Liver (tissue), 9 donors: ENCODE data around the gene MRPS14. TPM values are rescaled to one million over a fixed set of nuclear protein-coding genes. Genes with fewer than 3 reads are reported as not detected.

ENCODE experiments used
- DNase-seq: peaks from one replicate; pipeline ENCODE4 v3.0.0-alpha.2; 2017; ENCODE audit warnings: low spot score
- H3K27ac ChIP-seq, 2 donors: one replicate each; pipeline ENCODE4 v1.7.0; 2013; ENCODE audit warnings: inconsistent platforms in 2 of 2, low read length in 2 of 2, control low read depth in 1 of 2, low read depth in 1 of 2, mild to moderate bottlenecking in 1 of 2
- H3K27me3 ChIP-seq, 4 donors: one replicate each; pipeline versions ENCODE4 v1.6.1 to v1.7.0; 2013; ENCODE audit warnings: low read length in 3 of 4, inconsistent platforms in 1 of 4, mild to moderate bottlenecking in 1 of 4, moderate library complexity in 1 of 4; ENCODE audit not compliant: control insufficient read depth in 4 of 4, insufficient read depth in 4 of 4
- H3K36me3 ChIP-seq, 4 donors: one replicate each; pipeline versions ENCODE4 v1.6.1 to v1.7.0; 2013; ENCODE audit warnings: low read length in 3 of 4, mild to moderate bottlenecking in 3 of 4, low read depth in 1 of 4, moderate library complexity in 1 of 4; ENCODE audit not compliant: control insufficient read depth in 4 of 4, insufficient read depth in 3 of 4
- H3K4me1 ChIP-seq, 4 donors: one replicate each; pipeline versions ENCODE4 v1.6.1 to v1.7.0; 2013; ENCODE audit warnings: low read length in 3 of 4, mild to moderate bottlenecking in 3 of 4, moderate library complexity in 1 of 4; ENCODE audit not compliant: control insufficient read depth in 4 of 4, insufficient read depth in 4 of 4
- H3K4me3 ChIP-seq, 3 donors: one replicate each; pipeline versions ENCODE4 v1.6.1 to v1.7.0; 2013; ENCODE audit warnings: low read length in 3 of 3, control low read depth in 1 of 3, low read depth in 1 of 3, mild to moderate bottlenecking in 1 of 3
- H3K9ac ChIP-seq, 2 donors: one replicate each; pipeline ENCODE4 v1.7.0; 2013; ENCODE audit warnings: low read length in 2 of 2, mild to moderate bottlenecking in 2 of 2, moderate library complexity in 2 of 2, control low read depth in 1 of 2, low read depth in 1 of 2
- H3K9me3 ChIP-seq, 4 donors: one replicate each; pipeline versions ENCODE4 v1.6.1 to v1.7.0; 2013; ENCODE audit warnings: low read length in 3 of 4; ENCODE audit not compliant: control insufficient read depth in 4 of 4
- EGR1 ChIP-seq, 2 donors: IDR thresholded peaks; 2 replicates each; pipeline ENCODE4 v1.6.1; 2016 to 2018; ENCODE audit warnings: antibody characterized with exemption in 2 of 2, low read depth in 2 of 2
- FOXA1 ChIP-seq: IDR thresholded peaks from 2 replicates; pipeline ENCODE4 v1.6.1; 2016; ENCODE audit warnings: antibody characterized with exemption
- FOXA2 ChIP-seq: IDR thresholded peaks from 2 replicates; pipeline ENCODE4 v1.6.1; 2016; ENCODE audit warnings: antibody characterized with exemption
- GABPA ChIP-seq, 2 donors: IDR thresholded peaks in 1 of 2; conservative IDR thresholded peaks in 1 of 2; 2 replicates each; pipeline ENCODE4 v1.6.1; 2016; ENCODE audit warnings: antibody characterized with exemption in 2 of 2, mild to moderate bottlenecking in 1 of 2, moderate library complexity in 1 of 2
- HNF4A ChIP-seq, 2 donors: conservative IDR thresholded peaks; 2 replicates each; pipeline ENCODE4 v1.6.1; 2016; ENCODE audit warnings: antibody characterized with exemption in 2 of 2, mild to moderate bottlenecking in 2 of 2
- HNF4G ChIP-seq: IDR thresholded peaks from 2 replicates; pipeline ENCODE4 v1.6.1; 2016; ENCODE audit warnings: antibody characterized with exemption
- JUND ChIP-seq, 2 donors: IDR thresholded peaks; 2 replicates each; pipeline ENCODE4 v1.6.1; 2016; ENCODE audit warnings: antibody characterized with exemption in 2 of 2
- NR2F2 ChIP-seq: IDR thresholded peaks from 2 replicates; pipeline ENCODE4 v1.6.1; 2016; ENCODE audit warnings: antibody characterized with exemption
- RAD21 ChIP-seq, 2 donors: IDR thresholded peaks; 2 replicates each; pipeline ENCODE4 v1.6.1; 2016; ENCODE audit warnings: antibody characterized with exemption in 2 of 2, mild to moderate bottlenecking in 2 of 2
- RXRA ChIP-seq, 2 donors: IDR thresholded peaks; 2 replicates each; pipeline ENCODE4 v1.6.1; 2017 to 2018; ENCODE audit warnings: antibody characterized with exemption in 2 of 2, mild to moderate bottlenecking in 1 of 2
- SP1 ChIP-seq: IDR thresholded peaks from 2 replicates; pipeline ENCODE4 v1.6.1; 2018; ENCODE audit warnings: antibody characterized with exemption, mild to moderate bottlenecking
- TAF1 ChIP-seq: conservative IDR thresholded peaks from 2 replicates; pipeline ENCODE4 v1.6.1; 2016; ENCODE audit warnings: antibody characterized with exemption, mild to moderate bottlenecking
- YY1 ChIP-seq: IDR thresholded peaks from 2 replicates; pipeline ENCODE4 v1.6.1; 2016; ENCODE audit warnings: antibody characterized with exemption, mild to moderate bottlenecking
- WGBS: extraction: QIAGEN DNeasy Blood & Tissue Kit; methylation state at CpG from one replicate; pipeline ENCODE4 v1.1.7; 2013; 5-methylcytosine and 5-hydroxymethylcytosine counted together
- polyA plus RNA-seq, 2 donors: library from polyadenylated mRNA; stranded (reverse) in 1 of 2; unstranded in 1 of 2; fragments of 200-250 nt in 1 of 2; fragments of >200 nt in 1 of 2; fragmentation: Nextera tagmentation in 1 of 2; extraction: Ambion mirVana in 1 of 2; gene quantifications; one replicate each; pipeline versions ENCODE4 v1.2.1 to v1.2.3, GENCODE V29; 2013 to 2015
- total RNA-seq, 2 donors: library from RNA; depleted of rRNA; stranded (reverse); fragments of >200 nt; gene quantifications; one replicate each; pipeline ENCODE4 v1.2.3, GENCODE V29; 2014
- TF ChIP-seq, protein P1 (sequence below): fragments of 150-350 bp; IDR thresholded peaks from 2 replicates; pipeline ENCODE4 v1.5.1; 2017; ENCODE audit warnings: improper control_type of control experiment, low read depth, low read length; ENCODE audit not compliant: missing input control
- TF ChIP-seq, protein P2 (sequence below): IDR thresholded peaks from 2 replicates; pipeline ENCODE4 v1.6.1; 2016; ENCODE audit warnings: antibody characterized with exemption
- TF ChIP-seq, protein P3 (sequence below): IDR thresholded peaks from 2 replicates; pipeline ENCODE4 v1.6.1; 2016; ENCODE audit warnings: antibody characterized with exemption
- TF ChIP-seq, protein P4 (sequence below): IDR thresholded peaks from 2 replicates; pipeline ENCODE4 v1.6.1; 2016; ENCODE audit warnings: antibody characterized with exemption, mild to moderate bottlenecking
- TF ChIP-seq, protein P5 (sequence below): IDR thresholded peaks from 2 replicates; pipeline ENCODE4 v1.6.1; 2016; ENCODE audit warnings: antibody characterized with exemption
- donor health status: healthy.
- donor health status: healthy.
- donor health status: healthy.
- donor health status: healthy.
- donor health status: healthy.

Gene MRPS14
- total and polyA plus RNA-seq, 4 donors = 14.9 to 41.4 (median 22.4) TPM

DNA sequence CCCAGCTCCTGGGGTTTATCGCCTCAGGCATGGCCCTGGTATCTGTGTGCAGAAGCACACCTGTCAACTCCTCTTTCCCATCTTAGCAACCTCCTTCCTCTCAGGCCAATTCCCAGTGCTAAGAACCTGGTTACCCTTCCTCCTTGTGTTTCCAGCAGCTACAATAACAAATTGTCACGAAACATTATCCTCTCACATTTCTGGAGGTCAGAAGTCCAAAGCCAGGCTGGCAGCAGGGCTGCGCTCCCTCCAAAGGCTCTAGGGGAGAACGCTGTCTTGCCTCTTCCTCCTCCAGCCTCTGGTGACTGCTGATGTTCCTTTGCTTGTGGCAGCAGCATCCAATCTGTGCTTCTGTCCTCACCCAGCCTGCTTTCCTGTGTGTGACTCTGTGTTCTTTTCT lies 10.7 kb upstream of the MRPS14 start:
- no peak for DNase-seq
- TF ChIP-seq FOXA1 = no peak
- TF ChIP-seq NR2F2 = no peak
- TF ChIP-seq, protein P1, sequence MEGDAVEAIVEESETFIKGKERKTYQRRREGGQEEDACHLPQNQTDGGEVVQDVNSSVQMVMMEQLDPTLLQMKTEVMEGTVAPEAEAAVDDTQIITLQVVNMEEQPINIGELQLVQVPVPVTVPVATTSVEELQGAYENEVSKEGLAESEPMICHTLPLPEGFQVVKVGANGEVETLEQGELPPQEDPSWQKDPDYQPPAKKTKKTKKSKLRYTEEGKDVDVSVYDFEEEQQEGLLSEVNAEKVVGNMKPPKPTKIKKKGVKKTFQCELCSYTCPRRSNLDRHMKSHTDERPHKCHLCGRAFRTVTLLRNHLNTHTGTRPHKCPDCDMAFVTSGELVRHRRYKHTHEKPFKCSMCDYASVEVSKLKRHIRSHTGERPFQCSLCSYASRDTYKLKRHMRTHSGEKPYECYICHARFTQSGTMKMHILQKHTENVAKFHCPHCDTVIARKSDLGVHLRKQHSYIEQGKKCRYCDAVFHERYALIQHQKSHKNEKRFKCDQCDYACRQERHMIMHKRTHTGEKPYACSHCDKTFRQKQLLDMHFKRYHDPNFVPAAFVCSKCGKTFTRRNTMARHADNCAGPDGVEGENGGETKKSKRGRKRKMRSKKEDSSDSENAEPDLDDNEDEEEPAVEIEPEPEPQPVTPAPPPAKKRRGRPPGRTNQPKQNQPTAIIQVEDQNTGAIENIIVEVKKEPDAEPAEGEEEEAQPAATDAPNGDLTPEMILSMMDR = no peak
- no peak for TF ChIP-seq FOXA2
- no peak for TF ChIP-seq JUND (IDR thresholded peaks at IDR 0.05)
- TF ChIP-seq, protein P2, sequence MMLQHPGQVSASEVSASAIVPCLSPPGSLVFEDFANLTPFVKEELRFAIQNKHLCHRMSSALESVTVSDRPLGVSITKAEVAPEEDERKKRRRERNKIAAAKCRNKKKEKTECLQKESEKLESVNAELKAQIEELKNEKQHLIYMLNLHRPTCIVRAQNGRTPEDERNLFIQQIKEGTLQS = no peak
- TF ChIP-seq HNF4G = no peak
- TF ChIP-seq YY1 = no peak
- TF ChIP-seq, protein P3, sequence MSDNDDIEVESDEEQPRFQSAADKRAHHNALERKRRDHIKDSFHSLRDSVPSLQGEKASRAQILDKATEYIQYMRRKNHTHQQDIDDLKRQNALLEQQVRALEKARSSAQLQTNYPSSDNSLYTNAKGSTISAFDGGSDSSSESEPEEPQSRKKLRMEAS = no peak
- no peak for TF ChIP-seq TAF1
- TF ChIP-seq, protein P4, sequence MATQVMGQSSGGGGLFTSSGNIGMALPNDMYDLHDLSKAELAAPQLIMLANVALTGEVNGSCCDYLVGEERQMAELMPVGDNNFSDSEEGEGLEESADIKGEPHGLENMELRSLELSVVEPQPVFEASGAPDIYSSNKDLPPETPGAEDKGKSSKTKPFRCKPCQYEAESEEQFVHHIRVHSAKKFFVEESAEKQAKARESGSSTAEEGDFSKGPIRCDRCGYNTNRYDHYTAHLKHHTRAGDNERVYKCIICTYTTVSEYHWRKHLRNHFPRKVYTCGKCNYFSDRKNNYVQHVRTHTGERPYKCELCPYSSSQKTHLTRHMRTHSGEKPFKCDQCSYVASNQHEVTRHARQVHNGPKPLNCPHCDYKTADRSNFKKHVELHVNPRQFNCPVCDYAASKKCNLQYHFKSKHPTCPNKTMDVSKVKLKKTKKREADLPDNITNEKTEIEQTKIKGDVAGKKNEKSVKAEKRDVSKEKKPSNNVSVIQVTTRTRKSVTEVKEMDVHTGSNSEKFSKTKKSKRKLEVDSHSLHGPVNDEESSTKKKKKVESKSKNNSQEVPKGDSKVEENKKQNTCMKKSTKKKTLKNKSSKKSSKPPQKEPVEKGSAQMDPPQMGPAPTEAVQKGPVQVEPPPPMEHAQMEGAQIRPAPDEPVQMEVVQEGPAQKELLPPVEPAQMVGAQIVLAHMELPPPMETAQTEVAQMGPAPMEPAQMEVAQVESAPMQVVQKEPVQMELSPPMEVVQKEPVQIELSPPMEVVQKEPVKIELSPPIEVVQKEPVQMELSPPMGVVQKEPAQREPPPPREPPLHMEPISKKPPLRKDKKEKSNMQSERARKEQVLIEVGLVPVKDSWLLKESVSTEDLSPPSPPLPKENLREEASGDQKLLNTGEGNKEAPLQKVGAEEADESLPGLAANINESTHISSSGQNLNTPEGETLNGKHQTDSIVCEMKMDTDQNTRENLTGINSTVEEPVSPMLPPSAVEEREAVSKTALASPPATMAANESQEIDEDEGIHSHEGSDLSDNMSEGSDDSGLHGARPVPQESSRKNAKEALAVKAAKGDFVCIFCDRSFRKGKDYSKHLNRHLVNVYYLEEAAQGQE = no peak
- TF ChIP-seq RAD21 (IDR thresholded peaks at IDR 0.05) = no peak
- TF ChIP-seq, protein P5, sequence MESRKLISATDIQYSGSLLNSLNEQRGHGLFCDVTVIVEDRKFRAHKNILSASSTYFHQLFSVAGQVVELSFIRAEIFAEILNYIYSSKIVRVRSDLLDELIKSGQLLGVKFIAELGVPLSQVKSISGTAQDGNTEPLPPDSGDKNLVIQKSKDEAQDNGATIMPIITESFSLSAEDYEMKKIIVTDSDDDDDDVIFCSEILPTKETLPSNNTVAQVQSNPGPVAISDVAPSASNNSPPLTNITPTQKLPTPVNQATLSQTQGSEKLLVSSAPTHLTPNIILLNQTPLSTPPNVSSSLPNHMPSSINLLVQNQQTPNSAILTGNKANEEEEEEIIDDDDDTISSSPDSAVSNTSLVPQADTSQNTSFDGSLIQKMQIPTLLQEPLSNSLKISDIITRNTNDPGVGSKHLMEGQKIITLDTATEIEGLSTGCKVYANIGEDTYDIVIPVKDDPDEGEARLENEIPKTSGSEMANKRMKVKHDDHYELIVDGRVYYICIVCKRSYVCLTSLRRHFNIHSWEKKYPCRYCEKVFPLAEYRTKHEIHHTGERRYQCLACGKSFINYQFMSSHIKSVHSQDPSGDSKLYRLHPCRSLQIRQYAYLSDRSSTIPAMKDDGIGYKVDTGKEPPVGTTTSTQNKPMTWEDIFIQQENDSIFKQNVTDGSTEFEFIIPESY = no peak
- TF ChIP-seq SP1 = no peak
- no peak for TF ChIP-seq RXRA (IDR thresholded peaks at IDR 0.05)
- no peak for TF ChIP-seq GABPA (IDR thresholded peaks at IDR 0.05 in 1 of 2, conservative IDR thresholded peaks at IDR 0.05 in 1 of 2)
- no peak for TF ChIP-seq EGR1 (IDR thresholded peaks at IDR 0.05; ENCODE audit: low read depth in 2 of 2)
- no peak for TF ChIP-seq HNF4A (conservative IDR thresholded peaks at IDR 0.05)
- Histone ChIP-seq H3K4me3 (no peak overlapping the region), H3K9ac (no peak overlapping the region), H3K4me1 (peaks cover 0 to 2% (median 0%) of the 10 kb centered on the region in 4 donors), H3K27me3 (no peaks in the 10 kb centered on the region), H3K9me3 (no peaks in the 10 kb centered on the region), H3K27ac (no peak overlapping the region), H3K36me3 (no peaks in the 10 kb centered on the region)
- 87% methylated on average over 4 of the region's 4 CpGs for WGBS
